ENCODE results near the gene BMPR1A.
"Not testable (repeated sequence)": the region's sequence is repeated elsewhere in the genome, so short reads cannot be mapped to it uniquely, and the experiment has no call there.

Gene BMPR1A

GRCh38 chr10:86922553-86922961, 166.1 kb downstream of the BMPR1A start:
- no peak for DNase-seq (ENCODE audit: low spot score)
- no peak for TF ChIP-seq CTCF (IDR thresholded peaks at IDR 0.05; ENCODE audit: borderline replicate concordance, control extremely low read depth, extremely low read depth, insufficient read depth, missing control alignments)
- in situ Hi-C loops (cut with MboI; ENCODE audit: low sequenced_read_pairs, unreplicated experiment), result no loop called here

GRCh38 chr10:86929468-86930380, 173.3 kb downstream of the BMPR1A start:
- no peak for TF ChIP-seq CTCF (IDR thresholded peaks at IDR 0.05; ENCODE audit: borderline replicate concordance, control extremely low read depth, extremely low read depth, insufficient read depth, missing control alignments)
- in situ Hi-C loops (cut with MboI; ENCODE audit: low sequenced_read_pairs, unreplicated experiment), result no loop called here
- DNase-seq (ENCODE audit: low spot score), result no peak

- in situ Hi-C loops (cut with MboI; ENCODE audit: low sequenced_read_pairs, unreplicated experiment), result no loop called here
- no peak for DNase-seq (ENCODE audit: low spot score)
- TF ChIP-seq CTCF (IDR thresholded peaks at IDR 0.05; ENCODE audit: borderline replicate concordance, control extremely low read depth, extremely low read depth, insufficient read depth, missing control alignments), result no peak
Measured at GRCh38 chr10:86931872-86932271, 175.5 kb downstream of the BMPR1A start.

- TF ChIP-seq CTCF (IDR thresholded peaks at IDR 0.05; ENCODE audit: borderline replicate concordance, control extremely low read depth, extremely low read depth, insufficient read depth, missing control alignments), result no peak
- DNase-seq (ENCODE audit: low spot score), result no peak
- in situ Hi-C loops (cut with MboI; ENCODE audit: low sequenced_read_pairs, unreplicated experiment), result no loop called here
Measured at GRCh38 chr10:86932674-86933073, 176.3 kb downstream of the BMPR1A start.

GRCh38 chr10:86934162-86934711, 177.8 kb downstream of the BMPR1A start:
- DNase-seq (ENCODE audit: low spot score); in situ Hi-C loops (cut with MboI; ENCODE audit: low sequenced_read_pairs, unreplicated experiment): not testable (repeated sequence)

GRCh38 chr10:86936661-86937501, 180.5 kb downstream of the BMPR1A start:
- TF ChIP-seq CTCF (IDR thresholded peaks at IDR 0.05; ENCODE audit: borderline replicate concordance, control extremely low read depth, extremely low read depth, insufficient read depth, missing control alignments), result no peak
- no peak for DNase-seq (ENCODE audit: low spot score)
- in situ Hi-C loops (cut with MboI; ENCODE audit: low sequenced_read_pairs, unreplicated experiment), result no loop called here

Data from GM13976 (cell line).